IPS-NIHi7 (cell line): ENCODE measurements around the gene VEGFA.

ENCODE experiments used
- DNase-seq: peaks from one replicate; pipeline ENCODE4 v3.0.0; 2012; ENCODE audit warnings: mixed read lengths; ENCODE audit errors: extremely low spot score

Gene VEGFA

DNA sequence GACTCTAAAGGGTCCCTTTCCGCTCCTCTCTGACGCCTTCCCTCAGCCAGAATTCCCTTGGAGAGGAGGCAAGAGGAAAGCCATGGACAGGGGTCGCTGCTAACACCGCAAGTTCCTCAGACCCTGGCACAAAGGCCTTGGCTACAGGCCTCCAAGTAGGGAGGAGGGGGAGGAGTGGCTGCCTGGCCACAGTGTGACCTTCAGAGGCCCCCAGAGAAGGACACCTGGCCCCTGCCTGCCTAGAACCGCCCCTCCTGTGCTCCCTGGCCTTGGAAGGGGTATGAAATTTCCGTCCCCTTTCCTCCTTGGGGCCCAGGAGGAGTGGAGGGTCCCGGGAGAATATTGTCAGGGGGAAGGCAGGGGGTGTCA is 2.7 kb downstream of the VEGFA start:
- DNase-seq, result peak; percentile 57

DNA sequence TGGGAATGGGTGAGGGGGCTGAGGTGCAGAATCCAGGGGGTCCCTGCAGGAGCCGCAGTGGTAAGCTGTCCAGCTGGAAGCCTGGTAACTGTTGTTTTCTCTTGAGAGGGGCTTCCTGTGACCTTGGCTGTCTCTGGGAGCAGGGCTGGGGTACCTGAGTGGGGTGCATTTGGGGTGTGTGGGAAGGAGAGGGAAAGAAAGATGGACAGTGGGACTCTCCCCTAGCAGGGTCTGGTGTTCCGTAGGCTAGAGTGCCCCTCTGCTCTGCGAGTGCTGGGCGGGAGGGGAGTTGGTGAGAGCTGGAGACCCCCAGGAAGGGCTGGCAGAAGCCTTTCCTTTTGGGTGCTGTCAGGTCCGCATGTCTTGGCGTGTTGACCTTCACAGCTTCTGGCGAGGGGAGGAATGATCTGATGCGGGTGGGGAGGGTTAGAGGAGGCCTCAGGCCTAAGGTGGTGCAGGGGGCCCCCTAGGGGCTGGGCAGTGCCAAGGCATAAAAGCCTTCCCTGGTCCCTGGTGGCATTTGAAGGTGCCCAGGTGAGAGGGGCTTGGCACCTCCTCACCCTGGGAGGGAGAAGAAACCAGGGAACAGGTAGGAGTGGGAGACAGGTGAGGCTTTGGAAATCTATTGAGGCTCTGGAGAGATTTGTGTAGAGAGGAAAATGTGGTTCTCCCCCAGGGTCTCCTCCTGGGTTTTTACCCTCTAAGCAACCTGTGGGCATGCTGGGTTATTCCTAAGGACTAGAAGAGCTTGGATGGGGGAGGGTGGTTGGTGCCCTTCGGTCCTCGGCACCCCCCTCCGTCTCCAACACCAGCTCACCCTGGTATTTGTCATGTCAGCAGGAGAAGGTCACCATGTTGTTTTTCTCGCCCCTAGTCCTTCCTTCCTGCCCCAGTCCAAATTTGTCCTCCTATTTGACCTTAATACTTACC is 3.3 kb downstream of the VEGFA start:
- DNase-seq, result peak; percentile 77

DNA sequence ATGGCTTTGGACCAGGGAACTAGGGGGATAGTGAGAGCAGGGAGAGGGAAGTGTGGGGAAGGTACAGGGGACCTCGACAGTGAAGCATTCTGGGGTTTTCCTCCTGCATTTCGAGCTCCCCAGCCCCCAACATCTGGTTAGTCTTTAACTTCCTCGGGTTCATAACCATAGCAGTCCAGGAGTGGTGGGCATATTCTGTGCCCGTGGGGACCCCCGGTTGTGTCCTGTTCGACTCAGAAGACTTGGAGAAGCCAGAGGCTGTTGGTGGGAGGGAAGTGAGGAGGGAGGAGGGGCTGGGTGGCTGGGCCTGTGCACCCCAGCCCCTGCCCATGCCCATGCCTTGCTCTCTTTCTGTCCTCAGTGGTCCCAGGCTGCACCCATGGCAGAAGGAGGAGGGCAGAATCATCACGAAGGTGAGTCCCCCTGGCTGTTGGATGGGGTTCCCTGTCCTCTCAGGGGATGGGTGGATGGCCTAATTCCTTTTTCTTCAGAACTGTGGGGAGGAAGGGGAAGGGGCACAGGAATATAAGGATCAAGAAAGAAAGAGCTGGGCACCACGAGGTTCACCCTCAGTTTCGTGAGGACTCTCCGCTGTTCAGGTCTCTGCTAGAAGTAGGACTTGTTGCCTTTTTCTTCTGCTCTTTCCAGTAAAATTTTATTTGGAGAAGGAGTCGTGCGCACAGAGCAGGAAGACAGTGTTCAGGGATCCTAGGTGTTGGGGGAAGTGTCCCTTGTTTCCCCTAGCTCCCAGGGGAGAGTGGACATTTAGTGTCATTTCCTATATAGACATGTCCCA is 4.2 kb downstream of the VEGFA start:
- no peak for DNase-seq

DNA sequence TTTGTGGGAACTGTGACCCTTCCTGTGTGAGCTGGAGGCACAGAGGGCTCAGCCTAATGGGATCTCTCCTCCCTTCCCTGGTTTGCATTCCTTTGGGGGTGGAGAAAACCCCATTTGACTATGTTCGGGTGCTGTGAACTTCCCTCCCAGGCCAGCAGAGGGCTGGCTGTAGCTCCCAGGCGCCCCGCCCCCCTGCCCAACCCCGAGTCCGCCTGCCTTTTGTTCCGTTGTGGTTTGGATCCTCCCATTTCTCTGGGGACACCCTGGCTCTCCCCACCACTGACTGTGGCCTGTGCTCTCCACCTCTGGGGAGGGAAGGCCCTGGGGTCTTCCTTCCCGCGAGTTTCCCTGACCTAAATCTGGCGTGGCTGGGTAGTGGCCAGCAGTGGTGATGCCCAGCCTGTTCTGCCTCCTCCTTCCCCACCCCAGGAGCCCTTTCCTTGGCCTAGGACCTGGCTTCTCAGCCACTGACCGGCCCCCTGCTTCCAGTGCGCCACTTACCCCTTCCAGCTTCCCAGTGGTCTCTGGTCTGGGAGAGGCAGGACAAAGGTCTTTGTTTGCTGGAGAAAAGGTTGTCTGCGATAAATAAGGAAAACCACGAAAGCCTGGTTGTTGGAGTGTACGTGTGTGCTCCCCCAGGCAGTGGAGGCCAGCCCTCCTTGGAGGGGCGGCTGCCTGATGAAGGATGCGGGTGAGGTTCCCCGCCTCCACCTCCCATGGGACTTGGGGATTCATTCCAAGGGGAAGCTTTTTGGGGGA is 4.9 kb downstream of the VEGFA start:
- DNase-seq, result peak; percentile 94

DNA sequence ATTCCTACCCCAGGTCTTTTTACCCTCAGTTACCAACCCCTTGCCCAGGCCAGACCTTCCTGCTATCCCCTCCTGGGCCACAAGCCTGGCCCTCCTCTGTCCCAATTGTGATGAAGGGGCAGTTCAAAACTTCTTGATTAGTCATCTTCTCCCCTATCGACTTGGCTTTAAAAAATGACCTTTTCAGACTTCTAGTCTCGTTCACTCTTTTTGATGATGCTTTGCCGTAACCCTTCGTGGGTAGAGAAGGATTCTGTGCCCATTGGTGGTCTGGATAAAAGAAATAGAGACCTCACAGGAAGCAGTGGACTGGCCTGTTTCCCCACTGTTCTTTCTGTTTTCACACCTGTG is 5.5 kb downstream of the VEGFA start:
- DNase-seq, result no peak

DNA sequence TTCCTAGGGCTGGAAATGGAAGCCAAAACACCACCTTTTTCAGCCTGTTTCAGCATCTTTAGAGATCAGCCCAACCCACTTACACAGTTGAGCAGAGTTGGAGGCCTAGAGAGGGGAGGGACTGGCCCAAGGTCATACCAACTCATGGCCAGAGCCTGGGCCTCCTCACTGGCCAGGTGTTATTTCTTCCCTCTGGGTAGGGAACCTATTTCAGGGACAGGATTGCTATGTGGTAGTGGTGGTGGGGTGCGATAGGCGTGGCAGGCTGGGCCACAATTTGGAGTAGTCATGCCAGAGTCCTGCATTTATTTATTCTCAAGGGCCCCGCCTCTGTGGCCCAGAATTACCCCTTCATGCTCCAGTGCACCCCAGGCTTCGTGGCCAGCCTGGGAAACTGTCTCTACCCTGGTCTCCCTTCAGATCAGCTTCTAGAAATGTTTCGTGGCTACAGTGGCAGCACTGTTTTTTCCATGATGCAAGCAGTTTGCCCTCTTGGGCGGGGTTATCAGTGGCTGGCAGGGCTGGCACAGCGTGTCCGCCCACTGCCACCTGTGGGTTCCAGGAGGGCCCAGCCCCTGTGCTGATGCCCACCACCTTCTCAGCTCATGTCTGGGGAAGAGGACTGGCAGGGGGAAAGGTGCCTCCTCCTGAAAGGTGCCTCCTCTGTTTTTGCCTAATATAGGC is 6.2 kb downstream of the VEGFA start:
- no peak for DNase-seq

DNA sequence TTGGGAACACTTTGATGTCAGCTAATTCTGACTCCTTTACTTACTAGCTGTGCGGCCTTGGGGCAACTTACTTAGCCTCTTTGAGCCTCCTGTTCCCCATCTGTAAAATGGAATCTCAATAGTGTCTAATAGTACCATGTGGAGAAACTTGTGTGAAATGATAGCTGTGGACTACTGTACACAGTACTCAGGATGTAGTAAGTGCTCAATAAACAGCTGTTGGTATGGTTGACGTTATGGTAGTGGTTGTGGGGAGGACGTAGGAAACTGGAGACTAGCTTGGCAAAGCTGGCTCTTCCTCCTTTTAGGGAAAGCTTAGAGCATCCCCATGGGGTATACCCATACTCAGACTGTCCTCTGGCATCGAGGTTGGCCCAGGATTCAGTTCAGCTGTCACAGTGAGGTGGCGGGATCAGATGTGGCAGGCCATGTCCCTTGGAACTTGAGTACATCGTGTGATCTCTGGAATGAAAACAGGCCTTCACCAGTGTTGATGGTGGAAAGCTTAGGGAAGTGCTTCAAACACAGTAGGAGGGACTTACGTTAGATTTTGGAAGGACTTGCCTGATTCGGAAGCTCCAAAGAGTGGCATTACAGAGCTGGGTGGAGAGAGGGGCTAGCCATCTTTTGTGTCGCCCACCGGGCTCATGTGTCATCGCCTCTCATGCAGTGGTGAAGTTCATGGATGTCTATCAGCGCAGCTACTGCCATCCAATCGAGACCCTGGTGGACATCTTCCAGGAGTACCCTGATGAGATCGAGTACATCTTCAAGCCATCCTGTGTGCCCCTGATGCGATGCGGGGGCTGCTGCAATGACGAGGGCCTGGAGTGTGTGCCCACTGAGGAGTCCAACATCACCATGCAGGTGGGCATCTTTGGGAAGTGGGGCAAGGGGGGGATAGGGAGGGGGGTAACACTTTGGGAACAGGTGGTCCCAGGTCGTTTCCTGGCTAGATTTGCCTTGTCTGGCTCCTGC is 7.1 kb downstream of the VEGFA start:
- no peak for DNase-seq

DNA sequence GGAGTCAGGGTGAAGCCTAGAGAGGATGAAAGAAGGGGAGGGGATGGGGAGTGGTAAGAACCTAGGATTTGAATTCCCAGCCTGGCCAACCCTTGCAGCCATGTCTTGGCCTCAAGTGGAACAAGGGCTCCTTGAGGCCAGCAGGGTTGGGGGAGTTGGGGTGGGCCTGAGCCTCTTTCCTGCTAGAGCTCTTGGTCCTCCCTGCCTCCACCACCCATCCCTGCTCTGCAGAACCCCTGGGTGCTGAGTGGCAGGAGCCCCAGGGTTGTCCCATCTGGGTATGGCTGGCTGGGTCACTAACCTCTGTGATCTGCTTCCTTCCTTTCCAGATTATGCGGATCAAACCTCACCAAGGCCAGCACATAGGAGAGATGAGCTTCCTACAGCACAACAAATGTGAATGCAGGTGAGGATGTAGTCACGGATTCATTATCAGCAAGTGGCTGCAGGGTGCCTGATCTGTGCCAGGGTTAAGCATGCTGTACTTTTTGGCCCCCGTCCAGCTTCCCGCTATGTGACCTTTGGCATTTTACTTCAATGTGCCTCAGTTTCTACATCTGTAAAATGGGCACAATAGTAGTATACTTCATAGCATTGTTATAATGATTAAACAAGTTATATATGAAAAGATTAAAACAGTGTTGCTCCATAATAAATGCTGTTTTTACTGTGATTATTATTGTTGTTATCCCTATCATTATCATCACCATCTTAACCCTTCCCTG is 8.3 kb downstream of the VEGFA start:
- DNase-seq, result no peak

DNA sequence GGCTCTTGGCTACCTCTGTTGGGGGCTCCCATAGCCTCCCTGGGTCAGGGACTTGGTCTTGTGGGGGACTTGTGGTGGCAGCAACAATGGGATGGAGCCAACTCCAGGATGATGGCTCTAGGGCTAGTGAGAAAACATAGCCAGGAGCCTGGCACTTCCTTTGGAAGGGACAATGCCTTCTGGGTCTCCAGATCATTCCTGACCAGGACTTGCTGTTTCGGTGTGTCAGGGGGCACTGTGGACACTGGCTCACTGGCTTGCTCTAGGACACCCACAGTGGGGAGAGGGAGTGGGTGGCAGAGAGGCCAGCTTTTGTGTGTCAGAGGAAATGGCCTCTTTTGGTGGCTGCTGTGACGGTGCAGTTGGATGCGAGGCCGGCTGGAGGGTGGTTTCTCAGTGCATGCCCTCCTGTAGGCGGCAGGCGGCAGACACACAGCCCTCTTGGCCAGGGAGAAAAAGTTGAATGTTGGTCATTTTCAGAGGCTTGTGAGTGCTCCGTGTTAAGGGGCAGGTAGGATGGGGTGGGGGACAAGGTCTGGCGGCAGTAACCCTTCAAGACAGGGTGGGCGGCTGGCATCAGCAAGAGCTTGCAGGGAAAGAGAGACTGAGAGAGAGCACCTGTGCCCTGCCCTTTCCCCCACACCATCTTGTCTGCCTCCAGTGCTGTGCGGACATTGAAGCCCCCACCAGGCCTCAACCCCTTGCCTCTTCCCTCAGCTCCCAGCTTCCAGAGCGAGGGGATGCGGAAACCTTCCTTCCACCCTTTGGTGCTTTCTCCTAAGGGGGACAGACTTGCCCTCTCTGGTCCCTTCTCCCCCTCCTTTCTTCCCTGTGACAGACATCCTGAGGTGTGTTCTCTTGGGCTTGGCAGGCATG is 9.2 kb downstream of the VEGFA start:
- DNase-seq, result no peak

DNA sequence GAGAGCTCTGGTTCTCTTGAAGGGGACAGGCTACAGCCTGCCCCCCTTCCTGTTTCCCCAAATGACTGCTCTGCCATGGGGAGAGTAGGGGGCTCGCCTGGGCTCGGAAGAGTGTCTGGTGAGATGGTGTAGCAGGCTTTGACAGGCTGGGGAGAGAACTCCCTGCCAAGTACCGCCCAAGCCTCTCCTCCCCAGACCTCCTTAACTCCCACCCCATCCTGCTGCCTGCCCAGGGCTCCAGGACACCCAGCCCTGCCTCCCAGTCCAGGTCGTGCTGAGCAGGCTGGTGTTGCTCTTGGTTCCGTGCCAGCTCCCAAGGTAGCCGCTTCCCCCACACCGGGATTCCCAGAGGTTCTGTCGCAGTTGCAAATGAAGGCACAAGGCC is 9.8 kb downstream of the VEGFA start:
- DNase-seq, result no peak

DNA sequence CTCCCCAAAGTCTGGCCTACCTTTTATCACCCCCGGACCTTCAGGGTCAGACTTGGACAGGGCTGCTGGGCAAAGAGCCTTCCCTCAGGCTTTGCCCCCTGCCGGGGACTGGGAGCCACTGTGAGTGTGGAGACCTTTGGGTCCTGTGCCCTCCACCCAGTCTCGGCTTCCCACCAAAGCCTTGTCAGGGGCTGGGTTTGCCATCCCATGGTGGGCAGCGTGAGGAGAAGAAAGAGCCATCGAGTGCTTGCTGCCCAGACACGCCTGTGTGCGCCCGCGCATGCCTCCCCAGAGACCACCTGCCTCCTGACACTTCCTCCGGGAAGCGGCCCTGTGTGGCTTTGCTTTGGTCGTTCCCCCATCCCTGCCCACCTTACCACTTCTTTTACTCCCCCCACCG is 10.3 kb downstream of the VEGFA start:
- DNase-seq, result no peak

DNA sequence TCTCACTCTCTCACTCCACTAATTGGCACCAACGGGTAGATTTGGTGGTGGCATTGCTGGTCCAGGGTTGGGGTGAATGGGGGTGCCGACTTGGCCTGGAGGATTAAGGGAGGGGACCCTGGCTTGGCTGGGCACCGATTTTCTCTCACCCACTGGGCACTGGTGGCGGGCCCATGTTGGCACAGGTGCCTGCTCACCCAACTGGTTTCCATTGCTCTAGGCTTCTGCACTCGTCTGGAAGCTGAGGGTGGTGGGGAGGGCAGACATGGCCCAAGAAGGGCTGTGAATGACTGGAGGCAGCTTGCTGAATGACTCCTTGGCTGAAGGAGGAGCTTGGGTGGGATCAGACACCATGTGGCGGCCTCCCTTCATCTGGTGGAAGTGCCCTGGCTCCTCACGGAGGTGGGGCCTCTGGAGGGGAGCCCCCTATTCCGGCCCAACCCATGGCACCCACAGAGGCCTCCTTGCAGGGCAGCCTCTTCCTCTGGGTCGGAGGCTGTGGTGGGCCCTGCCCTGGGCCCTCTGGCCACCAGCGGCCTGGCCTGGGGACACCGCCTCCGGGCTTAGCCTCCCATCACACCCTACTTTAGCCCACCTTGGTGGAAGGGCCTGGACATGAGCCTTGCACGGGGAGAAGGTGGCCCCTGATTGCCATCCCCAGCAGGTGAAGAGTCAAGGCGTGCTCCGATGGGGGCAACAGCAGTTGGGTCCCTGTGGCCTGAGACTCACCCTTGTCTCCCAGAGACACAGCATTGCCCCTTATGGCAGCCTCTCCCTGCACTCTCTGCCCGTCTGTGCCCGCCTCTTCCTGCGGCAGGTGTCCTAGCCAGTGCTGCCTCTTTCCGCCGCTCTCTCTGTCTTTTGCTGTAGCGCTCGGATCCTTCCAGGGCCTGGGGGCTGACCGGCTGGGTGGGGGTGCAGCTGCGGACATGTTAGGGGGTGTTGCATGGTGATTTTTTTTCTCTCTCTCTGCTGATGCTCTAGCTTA is 11.2 kb downstream of the VEGFA start:
- DNase-seq, result no peak

DNA sequence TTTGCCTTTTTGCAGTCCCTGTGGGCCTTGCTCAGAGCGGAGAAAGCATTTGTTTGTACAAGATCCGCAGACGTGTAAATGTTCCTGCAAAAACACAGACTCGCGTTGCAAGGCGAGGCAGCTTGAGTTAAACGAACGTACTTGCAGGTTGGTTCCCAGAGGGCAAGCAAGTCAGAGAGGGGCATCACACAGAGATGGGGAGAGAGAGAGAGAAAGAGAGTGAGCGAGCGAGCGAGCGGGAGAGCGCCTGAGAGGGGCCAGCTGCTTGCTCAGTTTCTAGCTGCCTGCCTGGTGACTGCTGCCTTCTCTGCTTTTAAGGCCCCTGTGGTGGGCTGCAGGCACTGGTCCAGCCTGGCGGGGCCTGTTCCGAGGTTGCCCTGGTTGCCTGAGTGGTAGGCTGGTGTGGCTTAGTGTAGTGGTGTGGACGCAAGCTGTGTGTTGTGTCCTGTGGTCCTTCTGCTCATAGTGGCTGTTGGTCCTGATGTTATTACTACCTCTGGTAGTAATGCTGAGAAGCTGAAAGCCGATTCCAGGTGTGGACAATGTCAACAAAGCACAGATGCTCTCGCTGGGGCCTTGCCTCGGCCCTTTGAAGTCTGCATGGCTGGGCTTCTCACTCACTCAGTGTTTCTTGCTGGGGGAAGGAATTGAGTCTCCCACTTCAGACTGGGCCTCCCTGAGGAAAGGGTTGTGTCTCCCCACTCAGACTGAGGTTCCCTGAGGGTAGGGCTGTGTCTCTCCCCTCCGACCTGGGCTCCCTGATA is 12.1 kb downstream of the VEGFA start:
- no peak for DNase-seq

DNA sequence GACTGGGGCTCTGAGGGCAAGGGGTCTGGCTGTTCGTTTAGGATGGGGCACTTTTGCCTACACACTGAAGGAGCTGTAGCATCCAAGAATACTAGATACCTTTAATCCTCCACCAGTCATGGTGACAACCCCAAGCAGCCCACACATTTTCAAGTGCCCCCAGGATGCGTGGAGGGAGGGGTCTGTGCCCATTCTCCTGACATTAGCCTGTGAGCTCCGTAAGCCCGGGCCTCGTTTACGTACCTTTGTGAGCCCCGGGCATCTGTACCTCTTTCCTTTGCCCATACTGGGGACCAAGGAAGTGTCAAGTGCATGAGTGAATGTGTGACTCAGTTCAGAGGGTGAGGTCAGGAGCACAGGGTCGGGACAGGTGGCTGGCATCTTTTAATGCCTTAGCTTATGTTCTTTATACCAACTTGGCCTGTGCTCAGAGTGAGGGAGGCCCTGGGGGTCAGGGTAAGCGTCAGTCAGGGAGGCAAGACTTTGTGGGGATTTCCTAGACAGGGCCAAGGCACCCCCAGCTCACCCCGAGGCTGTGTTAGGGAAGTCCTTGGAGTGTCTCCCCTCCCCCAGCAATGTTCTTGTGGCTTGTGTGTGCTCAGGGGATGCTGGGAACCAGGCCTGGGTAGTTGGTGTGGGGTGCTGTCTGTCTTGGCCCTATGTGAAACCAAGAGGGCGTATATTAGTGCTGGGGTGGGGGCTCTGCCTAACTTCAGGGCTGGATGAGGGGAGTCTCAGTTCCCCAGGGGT is 12.9 kb downstream of the VEGFA start:
- no peak for DNase-seq

DNA sequence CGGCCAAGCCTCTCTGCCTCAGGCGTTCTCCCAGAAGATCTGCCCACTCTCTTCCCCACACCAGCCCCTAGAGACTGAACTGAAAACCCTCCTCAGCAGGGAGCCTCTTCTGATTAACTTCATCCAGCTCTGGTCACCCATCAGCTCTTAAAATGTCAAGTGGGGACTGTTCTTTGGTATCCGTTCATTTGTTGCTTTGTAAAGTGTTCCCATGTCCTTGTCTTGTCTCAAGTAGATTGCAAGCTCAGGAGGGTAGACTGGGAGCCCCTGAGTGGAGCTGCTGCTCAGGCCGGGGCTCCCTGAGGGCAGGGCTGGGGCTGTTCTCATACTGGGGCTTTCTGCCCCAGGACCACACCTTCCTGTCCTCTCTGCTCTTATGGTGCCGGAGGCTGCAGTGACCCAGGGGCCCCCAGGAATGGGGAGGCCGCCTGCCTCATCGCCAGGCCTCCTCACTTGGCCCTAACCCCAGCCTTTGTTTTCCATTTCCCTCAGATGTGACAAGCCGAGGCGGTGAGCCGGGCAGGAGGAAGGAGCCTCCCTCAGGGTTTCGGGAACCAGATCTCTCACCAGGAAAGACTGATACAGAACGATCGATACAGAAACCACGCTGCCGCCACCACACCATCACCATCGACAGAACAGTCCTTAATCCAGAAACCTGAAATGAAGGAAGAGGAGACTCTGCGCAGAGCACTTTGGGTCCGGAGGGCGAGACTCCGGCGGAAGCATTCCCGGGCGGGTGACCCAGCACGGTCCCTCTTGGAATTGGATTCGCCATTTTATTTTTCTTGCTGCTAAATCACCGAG is 14.2 kb downstream of the VEGFA start:
- no peak for DNase-seq
